ENCODE measurements around the gene SMIM3.
"Not testable (repeated sequence)": the region's sequence is repeated elsewhere in the genome, so short reads cannot be mapped to it uniquely, and the experiment has no call there.

Gene SMIM3

GRCh38 chr5:150829744-150830143, 51.2 kb downstream of the SMIM3 start:
- H3K4me1 ChIP-seq (ENCODE audit: control insufficient read depth in 2 of 2, insufficient read depth in 2 of 2, low read length in 2 of 2), result no peaks in the 10 kb centered on the region
- H3K4me3 ChIP-seq (ENCODE audit: low read length in 2 of 2), result no peak overlapping the region
- H3K9me3 ChIP-seq (ENCODE audit: control insufficient read depth in 2 of 2, low read length in 2 of 2), result no peaks in the 10 kb centered on the region
- no peaks in the 10 kb centered on the region for H3K36me3 ChIP-seq (ENCODE audit: control insufficient read depth in 2 of 2, insufficient read depth in 2 of 2, low read length in 2 of 2)
- no peak overlapping the region for H3K27ac ChIP-seq (ENCODE audit: low read depth in 2 of 2, low read length in 2 of 2)
- no peak overlapping the region for H3K9ac ChIP-seq (ENCODE audit: low read depth in 1 of 2, low read length in 2 of 2)
- H3K27me3 ChIP-seq (ENCODE audit: control insufficient read depth in 2 of 2, insufficient read depth in 2 of 2, low read length in 2 of 2), result no peaks in the 10 kb centered on the region

DNA sequence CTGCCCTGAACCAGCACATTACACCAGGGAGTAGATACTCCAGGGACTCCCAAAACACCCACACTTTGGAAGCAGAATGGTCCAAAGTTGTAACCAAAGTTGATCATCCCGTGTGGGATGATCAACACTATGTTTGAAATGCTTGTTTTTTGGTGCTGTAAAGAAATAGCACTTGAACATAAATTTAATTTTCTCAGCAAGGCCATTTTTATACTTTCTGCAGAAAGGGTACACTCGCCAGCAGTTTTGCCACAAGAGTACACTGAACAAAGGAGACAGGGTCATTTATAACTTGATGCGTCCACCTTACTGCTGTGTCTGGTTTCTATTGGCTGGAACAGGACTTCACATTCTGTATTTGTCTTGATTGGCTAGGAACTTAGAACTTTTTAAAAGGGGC, 53.3 kb downstream of the SMIM3 start:
- H3K9ac ChIP-seq (ENCODE audit: low read depth in 1 of 2, low read length in 2 of 2); H3K27me3 ChIP-seq (ENCODE audit: control insufficient read depth in 2 of 2, insufficient read depth in 2 of 2, low read length in 2 of 2); H3K9me3 ChIP-seq (ENCODE audit: control insufficient read depth in 2 of 2, low read length in 2 of 2): not testable (repeated sequence)

DNA sequence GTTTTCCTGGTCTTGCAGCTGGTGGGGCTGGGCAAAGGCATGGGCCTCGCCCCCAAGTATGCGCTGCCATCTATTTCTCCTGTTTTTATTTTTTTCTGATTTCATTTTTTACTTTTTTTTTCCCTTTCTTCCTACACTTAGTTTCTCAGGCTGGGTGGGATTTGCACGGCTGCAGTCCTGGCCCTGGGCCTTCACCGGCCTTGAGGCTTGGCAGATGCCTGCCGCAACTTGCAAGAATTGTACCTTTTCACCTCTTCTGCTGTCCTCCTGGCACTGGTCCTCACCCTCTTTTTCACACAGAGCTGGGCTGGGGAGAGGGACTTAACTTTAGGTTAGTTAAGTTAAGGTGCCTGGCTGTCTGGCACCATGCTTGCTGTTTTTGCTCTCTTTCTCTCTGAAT, 57.5 kb downstream of the SMIM3 start:
- Histone ChIP-seq H3K4me1 (ENCODE audit: control insufficient read depth in 2 of 2, insufficient read depth in 2 of 2, low read length in 2 of 2) (no peaks in the 10 kb centered on the region), H3K27me3 (ENCODE audit: control insufficient read depth in 2 of 2, insufficient read depth in 2 of 2, low read length in 2 of 2) (peaks cover 0 to 6% of the 10 kb centered on the region in 2 donors), H3K27ac (ENCODE audit: low read depth in 2 of 2, low read length in 2 of 2) (no peak overlapping the region), H3K9ac (ENCODE audit: low read depth in 1 of 2, low read length in 2 of 2) (no peak overlapping the region), H3K4me3 (ENCODE audit: low read length in 2 of 2) (no peak overlapping the region), H3K9me3 (ENCODE audit: control insufficient read depth in 2 of 2, low read length in 2 of 2) (no peaks in the 10 kb centered on the region), H3K36me3 (ENCODE audit: control insufficient read depth in 2 of 2, insufficient read depth in 2 of 2, low read length in 2 of 2) (no peaks in the 10 kb centered on the region)

More for the DNA sequence above, 53.3 kb downstream of the SMIM3 start:
- H3K4me3 ChIP-seq (ENCODE audit: low read length in 2 of 2); H3K36me3 ChIP-seq (ENCODE audit: control insufficient read depth in 2 of 2, insufficient read depth in 2 of 2, low read length in 2 of 2); H3K4me1 ChIP-seq (ENCODE audit: control insufficient read depth in 2 of 2, insufficient read depth in 2 of 2, low read length in 2 of 2); H3K27ac ChIP-seq (ENCODE audit: low read depth in 2 of 2, low read length in 2 of 2): not testable (repeated sequence)

- Histone ChIP-seq H3K4me3 (ENCODE audit: low read length in 2 of 2) (no peak overlapping the region), H3K9me3 (ENCODE audit: control insufficient read depth in 2 of 2, low read length in 2 of 2) (no peaks in the 10 kb centered on the region), H3K27me3 (ENCODE audit: control insufficient read depth in 2 of 2, insufficient read depth in 2 of 2, low read length in 2 of 2) (peaks cover 0 to 6% of the 10 kb centered on the region in 2 donors), H3K36me3 (ENCODE audit: control insufficient read depth in 2 of 2, insufficient read depth in 2 of 2, low read length in 2 of 2) (no peaks in the 10 kb centered on the region), H3K9ac (ENCODE audit: low read depth in 1 of 2, low read length in 2 of 2) (no peak overlapping the region), H3K27ac (ENCODE audit: low read depth in 2 of 2, low read length in 2 of 2) (no peak overlapping the region), H3K4me1 (ENCODE audit: control insufficient read depth in 2 of 2, insufficient read depth in 2 of 2, low read length in 2 of 2) (no peaks in the 10 kb centered on the region)
Observed at GRCh38 chr5:150836703-150837102, 58.1 kb downstream of the SMIM3 start.

- not testable (repeated sequence) for H3K4me1 ChIP-seq (ENCODE audit: control insufficient read depth in 2 of 2, insufficient read depth in 2 of 2, low read length in 2 of 2); H3K9ac ChIP-seq (ENCODE audit: low read depth in 1 of 2, low read length in 2 of 2); H3K27ac ChIP-seq (ENCODE audit: low read depth in 2 of 2, low read length in 2 of 2); H3K27me3 ChIP-seq (ENCODE audit: control insufficient read depth in 2 of 2, insufficient read depth in 2 of 2, low read length in 2 of 2); H3K36me3 ChIP-seq (ENCODE audit: control insufficient read depth in 2 of 2, insufficient read depth in 2 of 2, low read length in 2 of 2); H3K4me3 ChIP-seq (ENCODE audit: low read length in 2 of 2); H3K9me3 ChIP-seq (ENCODE audit: control insufficient read depth in 2 of 2, low read length in 2 of 2)
Observed at GRCh38 chr5:150845185-150845859, 66.8 kb downstream of the SMIM3 start.

DNA sequence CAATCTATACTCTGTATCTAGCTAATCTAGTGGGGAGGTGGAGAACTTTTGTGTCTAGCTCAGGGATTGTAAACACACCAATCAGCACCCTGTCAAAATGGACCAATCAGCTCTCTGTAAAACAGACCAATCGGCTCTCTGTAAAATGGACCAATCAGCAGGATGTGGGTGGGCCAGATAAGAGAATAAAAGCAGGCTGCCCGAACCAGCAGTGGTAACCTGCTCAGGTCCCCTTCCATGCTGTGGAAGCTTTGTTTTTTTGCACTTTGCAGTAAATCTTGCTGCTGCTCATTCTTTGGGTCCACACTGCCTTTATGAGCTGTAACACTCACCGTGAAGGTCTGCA, 67.7 kb downstream of the SMIM3 start, which contains the start of gene IRGM:
Gene IRGM, plus strand, starts transcription at position 214 of the 346 bp plus-strand sequence. CDS start 1,603 bp downstream, outside the sequence.
- H3K36me3 ChIP-seq (ENCODE audit: control insufficient read depth in 2 of 2, insufficient read depth in 2 of 2, low read length in 2 of 2); H3K9me3 ChIP-seq (ENCODE audit: control insufficient read depth in 2 of 2, low read length in 2 of 2); H3K27me3 ChIP-seq (ENCODE audit: control insufficient read depth in 2 of 2, insufficient read depth in 2 of 2, low read length in 2 of 2); H3K9ac ChIP-seq (ENCODE audit: low read depth in 1 of 2, low read length in 2 of 2); H3K4me1 ChIP-seq (ENCODE audit: control insufficient read depth in 2 of 2, insufficient read depth in 2 of 2, low read length in 2 of 2): not testable (repeated sequence)
- Histone ChIP-seq H3K4me3 (ENCODE audit: low read length in 2 of 2) (peak within 1 kb of the TSS in 1 of 2 donors; percentile 35), H3K27ac (ENCODE audit: low read depth in 2 of 2, low read length in 2 of 2) (peak within 1 kb of the TSS in 1 of 2 donors; percentile 18)
